Measurements from ENCODE around the gene PRPS1L1. TPM values are rescaled to one million over a fixed set of nuclear protein-coding genes. Genes with fewer than 3 reads are reported as not detected.

PRPS1L1 gene
- polyA plus RNA-seq, 1 of the 3 experiments (the other 2 are of a cell fraction) = not detected

DNA sequence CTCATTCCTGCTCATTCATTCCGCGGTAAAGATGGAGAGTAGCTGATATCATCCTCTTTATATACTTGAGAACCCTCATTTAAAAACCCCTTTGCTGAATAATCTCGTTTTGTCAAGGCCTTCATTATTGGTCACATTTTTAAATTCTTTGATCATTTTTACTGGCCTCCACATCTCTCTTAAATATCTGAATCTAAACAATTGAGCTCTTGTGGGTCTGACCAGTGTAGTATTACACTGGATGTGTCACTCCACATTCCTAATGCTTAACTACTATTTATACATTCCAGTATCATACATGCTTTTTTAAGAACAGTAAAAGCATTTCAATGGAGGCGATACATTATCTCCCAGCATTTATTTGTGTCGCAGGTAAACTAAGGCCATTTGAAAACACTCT lies 12.6 kb upstream of the PRPS1L1 start (continued):
- TF ChIP-seq, protein P1, sequence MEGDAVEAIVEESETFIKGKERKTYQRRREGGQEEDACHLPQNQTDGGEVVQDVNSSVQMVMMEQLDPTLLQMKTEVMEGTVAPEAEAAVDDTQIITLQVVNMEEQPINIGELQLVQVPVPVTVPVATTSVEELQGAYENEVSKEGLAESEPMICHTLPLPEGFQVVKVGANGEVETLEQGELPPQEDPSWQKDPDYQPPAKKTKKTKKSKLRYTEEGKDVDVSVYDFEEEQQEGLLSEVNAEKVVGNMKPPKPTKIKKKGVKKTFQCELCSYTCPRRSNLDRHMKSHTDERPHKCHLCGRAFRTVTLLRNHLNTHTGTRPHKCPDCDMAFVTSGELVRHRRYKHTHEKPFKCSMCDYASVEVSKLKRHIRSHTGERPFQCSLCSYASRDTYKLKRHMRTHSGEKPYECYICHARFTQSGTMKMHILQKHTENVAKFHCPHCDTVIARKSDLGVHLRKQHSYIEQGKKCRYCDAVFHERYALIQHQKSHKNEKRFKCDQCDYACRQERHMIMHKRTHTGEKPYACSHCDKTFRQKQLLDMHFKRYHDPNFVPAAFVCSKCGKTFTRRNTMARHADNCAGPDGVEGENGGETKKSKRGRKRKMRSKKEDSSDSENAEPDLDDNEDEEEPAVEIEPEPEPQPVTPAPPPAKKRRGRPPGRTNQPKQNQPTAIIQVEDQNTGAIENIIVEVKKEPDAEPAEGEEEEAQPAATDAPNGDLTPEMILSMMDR (IDR thresholded peaks at IDR 0.05) = no peak
- no peak for TF ChIP-seq POLR2AphosphoS5 (IDR thresholded peaks at IDR 0.05; ENCODE audit: low read depth, low read length)

DNA sequence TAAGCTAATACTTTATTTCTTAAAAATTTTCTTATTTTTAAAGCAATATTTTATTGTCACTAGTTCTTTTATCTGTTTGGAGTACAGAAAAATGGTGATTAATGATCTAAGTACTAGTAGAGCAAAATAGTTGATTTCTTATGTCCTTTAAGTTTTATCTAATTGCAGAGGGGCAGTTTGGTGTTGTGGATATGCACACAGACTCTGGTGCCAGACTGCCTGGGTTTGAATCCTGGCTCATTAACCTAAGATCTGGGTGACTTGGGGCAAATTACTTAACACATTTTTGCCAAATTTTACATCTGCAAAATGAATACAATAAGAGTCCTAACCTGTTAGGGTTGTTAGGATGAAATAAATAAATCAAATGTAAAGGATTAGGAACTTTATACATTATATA lies 10.7 kb upstream of the PRPS1L1 start:
- Histone ChIP-seq H3K4me2 (no peak overlapping the region), H3K36me3 (replicated peaks in 1 of 2; ENCODE audit: control insufficient read depth in 1 of 2, insufficient read depth in 2 of 2, low read length in 1 of 2) (no peaks in the 10 kb centered on the region), H2AFZ (ENCODE audit: low read depth) (no peak overlapping the region; the same call in 1 of the 2 replicates), H3K9ac (no peak overlapping the region), H3K9me2 (no peaks in the 10 kb centered on the region), H3K4me3 (ENCODE audit: low read depth in 2 of 2, low read length in 1 of 2) (no peak overlapping the region), H3K27ac (ENCODE audit: low read depth in 2 of 2, low read length in 1 of 2) (no peak overlapping the region), H3K79me2 (ENCODE audit: insufficient read depth) (no peaks in the 10 kb centered on the region), H3K9me3 (no peaks in the 10 kb centered on the region), H4K20me1 (ENCODE audit: insufficient read depth) (no peaks in the 10 kb centered on the region), H3K27me3 (ENCODE audit: insufficient read depth) (peaks cover 6% of the 10 kb centered on the region; the same call in 1 of the 2 replicates), H3K4me1 (ENCODE audit: control insufficient read depth in 1 of 2, insufficient read depth in 2 of 2, low read depth in 1 of 2, low read length in 1 of 2) (peaks cover 0 to 13% of the 10 kb centered on the region in 2 experiments; a peak in 1 of 4 replicates), H3F3A (replicated peaks; ENCODE audit: insufficient read depth) (peaks cover 6% of the 10 kb centered on the region)
- ChIA-PET POLR2A (no interaction called here), CTCF (interaction anchor here (1.5 kb wide), 2 partner anchors 26 to 269 kb away, joined by 4 to 7 read pairs; no protein-coding TSS in a partner anchor)
- no peak for TF ChIP-seq RXRA (IDR thresholded peaks at IDR 0.05; ENCODE audit: borderline replicate concordance, low read depth)
- TF ChIP-seq FOSL2 (IDR thresholded peaks at IDR 0.05; ENCODE audit: borderline replicate concordance, low read depth) = peak; percentile 14; the same call in 1 of the 2 replicates
- DNase-seq = no peak

DNA sequence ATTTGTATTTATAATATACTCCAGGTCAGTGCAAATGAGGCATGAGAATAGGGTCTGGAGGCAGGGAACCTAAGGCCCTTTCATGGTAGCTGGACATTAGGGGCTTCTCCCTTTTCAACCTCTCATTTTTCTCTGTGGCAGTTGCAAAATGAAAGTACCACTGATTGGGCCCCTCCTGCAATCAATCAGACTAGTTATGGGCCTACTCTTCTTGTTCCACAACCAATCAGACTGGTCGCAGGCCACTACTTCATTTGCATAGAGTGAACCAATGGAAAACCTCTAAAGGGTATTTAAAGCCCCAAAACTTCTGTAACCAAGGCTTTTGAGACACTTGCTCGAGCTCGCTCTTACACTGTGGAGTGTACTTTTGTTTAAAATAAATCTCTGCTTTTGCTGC lies 10.0 kb upstream of the PRPS1L1 start:
- peaks cover 0 to 13% of the 10 kb centered on the region in 2 experiments; a peak in 1 of 4 replicates for H3K4me1 ChIP-seq (ENCODE audit: control insufficient read depth in 1 of 2, insufficient read depth in 2 of 2, low read depth in 1 of 2, low read length in 1 of 2)
- no peak overlapping the region for H2AFZ ChIP-seq (ENCODE audit: low read depth)
- 63% methylated on average over 3 of the region's 3 CpGs for WGBS (ENCODE audit: low lambda C conversion rate)
- no peak overlapping the region for H3K27ac ChIP-seq (ENCODE audit: low read depth in 2 of 2, low read length in 1 of 2)
- H3K79me2 ChIP-seq (ENCODE audit: insufficient read depth) = no peaks in the 10 kb centered on the region
- no peaks in the 10 kb centered on the region for H3K36me3 ChIP-seq (replicated peaks in 1 of 2; ENCODE audit: control insufficient read depth in 1 of 2, insufficient read depth in 2 of 2, low read length in 1 of 2)
- H3K9me2 ChIP-seq = no peaks in the 10 kb centered on the region
- H3K9ac ChIP-seq = no peak overlapping the region
- H3K9me3 ChIP-seq = no peaks in the 10 kb centered on the region
- H3F3A ChIP-seq (replicated peaks; ENCODE audit: insufficient read depth) = peaks cover 6% of the 10 kb centered on the region
- H3K4me2 ChIP-seq = no peak overlapping the region
- TF ChIP-seq, protein P2, sequence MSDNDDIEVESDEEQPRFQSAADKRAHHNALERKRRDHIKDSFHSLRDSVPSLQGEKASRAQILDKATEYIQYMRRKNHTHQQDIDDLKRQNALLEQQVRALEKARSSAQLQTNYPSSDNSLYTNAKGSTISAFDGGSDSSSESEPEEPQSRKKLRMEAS (IDR thresholded peaks at IDR 0.05; ENCODE audit: low read depth) = no peak
- TF ChIP-seq SIN3A (IDR thresholded peaks at IDR 0.05; ENCODE audit: borderline replicate concordance, low read depth, low read length) (no peak), RFX5 (IDR thresholded peaks at IDR 0.05; ENCODE audit: low read length) (no peak), YY1 (IDR thresholded peaks at IDR 0.05; ENCODE audit: low read depth) (no peak), GABPA (IDR thresholded peaks at IDR 0.05; ENCODE audit: low read depth) (no peak), ELF1 (IDR thresholded peaks at IDR 0.05) (no peak)
- TF ChIP-seq, protein P3, sequence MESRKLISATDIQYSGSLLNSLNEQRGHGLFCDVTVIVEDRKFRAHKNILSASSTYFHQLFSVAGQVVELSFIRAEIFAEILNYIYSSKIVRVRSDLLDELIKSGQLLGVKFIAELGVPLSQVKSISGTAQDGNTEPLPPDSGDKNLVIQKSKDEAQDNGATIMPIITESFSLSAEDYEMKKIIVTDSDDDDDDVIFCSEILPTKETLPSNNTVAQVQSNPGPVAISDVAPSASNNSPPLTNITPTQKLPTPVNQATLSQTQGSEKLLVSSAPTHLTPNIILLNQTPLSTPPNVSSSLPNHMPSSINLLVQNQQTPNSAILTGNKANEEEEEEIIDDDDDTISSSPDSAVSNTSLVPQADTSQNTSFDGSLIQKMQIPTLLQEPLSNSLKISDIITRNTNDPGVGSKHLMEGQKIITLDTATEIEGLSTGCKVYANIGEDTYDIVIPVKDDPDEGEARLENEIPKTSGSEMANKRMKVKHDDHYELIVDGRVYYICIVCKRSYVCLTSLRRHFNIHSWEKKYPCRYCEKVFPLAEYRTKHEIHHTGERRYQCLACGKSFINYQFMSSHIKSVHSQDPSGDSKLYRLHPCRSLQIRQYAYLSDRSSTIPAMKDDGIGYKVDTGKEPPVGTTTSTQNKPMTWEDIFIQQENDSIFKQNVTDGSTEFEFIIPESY (IDR thresholded peaks at IDR 0.05; ENCODE audit: borderline replicate concordance, low read depth) = no peak
- TF ChIP-seq, protein P4, sequence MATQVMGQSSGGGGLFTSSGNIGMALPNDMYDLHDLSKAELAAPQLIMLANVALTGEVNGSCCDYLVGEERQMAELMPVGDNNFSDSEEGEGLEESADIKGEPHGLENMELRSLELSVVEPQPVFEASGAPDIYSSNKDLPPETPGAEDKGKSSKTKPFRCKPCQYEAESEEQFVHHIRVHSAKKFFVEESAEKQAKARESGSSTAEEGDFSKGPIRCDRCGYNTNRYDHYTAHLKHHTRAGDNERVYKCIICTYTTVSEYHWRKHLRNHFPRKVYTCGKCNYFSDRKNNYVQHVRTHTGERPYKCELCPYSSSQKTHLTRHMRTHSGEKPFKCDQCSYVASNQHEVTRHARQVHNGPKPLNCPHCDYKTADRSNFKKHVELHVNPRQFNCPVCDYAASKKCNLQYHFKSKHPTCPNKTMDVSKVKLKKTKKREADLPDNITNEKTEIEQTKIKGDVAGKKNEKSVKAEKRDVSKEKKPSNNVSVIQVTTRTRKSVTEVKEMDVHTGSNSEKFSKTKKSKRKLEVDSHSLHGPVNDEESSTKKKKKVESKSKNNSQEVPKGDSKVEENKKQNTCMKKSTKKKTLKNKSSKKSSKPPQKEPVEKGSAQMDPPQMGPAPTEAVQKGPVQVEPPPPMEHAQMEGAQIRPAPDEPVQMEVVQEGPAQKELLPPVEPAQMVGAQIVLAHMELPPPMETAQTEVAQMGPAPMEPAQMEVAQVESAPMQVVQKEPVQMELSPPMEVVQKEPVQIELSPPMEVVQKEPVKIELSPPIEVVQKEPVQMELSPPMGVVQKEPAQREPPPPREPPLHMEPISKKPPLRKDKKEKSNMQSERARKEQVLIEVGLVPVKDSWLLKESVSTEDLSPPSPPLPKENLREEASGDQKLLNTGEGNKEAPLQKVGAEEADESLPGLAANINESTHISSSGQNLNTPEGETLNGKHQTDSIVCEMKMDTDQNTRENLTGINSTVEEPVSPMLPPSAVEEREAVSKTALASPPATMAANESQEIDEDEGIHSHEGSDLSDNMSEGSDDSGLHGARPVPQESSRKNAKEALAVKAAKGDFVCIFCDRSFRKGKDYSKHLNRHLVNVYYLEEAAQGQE (IDR thresholded peaks at IDR 0.05; ENCODE audit: low read depth, low read length) = no peak
- CTCF ChIA-PET = interaction anchor here (1.5 to 1.6 kb wide), 3 partner anchors 21 to 268 kb away, joined by 3 to 7 read pairs (median 4); no protein-coding TSS in a partner anchor
- H3K27me3 ChIP-seq (ENCODE audit: insufficient read depth) = peaks cover 10% of the 10 kb centered on the region; the same call in 1 of the 2 replicates
- no peak for DNase-seq
- H4K20me1 ChIP-seq (ENCODE audit: insufficient read depth) = no peaks in the 10 kb centered on the region
- POLR2A ChIA-PET = no interaction called here
- H3K4me3 ChIP-seq (ENCODE audit: low read depth in 2 of 2, low read length in 1 of 2) = no peak overlapping the region
